Loucy (cell line): ENCODE measurements around the gene AP1G2.
"Not testable (repeated sequence)": the region's sequence is repeated elsewhere in the genome, so short reads cannot be mapped to it uniquely, and the experiment has no call there.

Source experiments
- H2AFZ ChIP-seq: fragments of 200-600 bp; sonication (generic); 2 replicates; pipeline ENCODE4 v1.6.0; 2016; ENCODE audit warnings: antibody characterized with exemption, mild to moderate bottlenecking, low read length, moderate library complexity
- H3F3A ChIP-seq: fragments of 200-600 bp; 2 replicates; pipeline ENCODE4 v1.6.0; 2016; ENCODE audit warnings: antibody characterized with exemption, low read depth, mild to moderate bottlenecking
- H3K27me3 ChIP-seq: fragments of 200-600 bp; sonication (generic); 2 replicates; pipeline ENCODE4 v1.6.1; 2014; ENCODE audit warnings: low read length, mild to moderate bottlenecking; ENCODE audit not compliant: insufficient read depth, poor library complexity, severe bottlenecking
- H3K36me3 ChIP-seq: fragments of 200-600 bp; sonication (generic); 2 replicates; pipeline ENCODE4 v1.6.1; 2016; ENCODE audit warnings: low read length; ENCODE audit not compliant: insufficient read depth
- H3K4me1 ChIP-seq: fragments of 200-600 bp; sonication (generic); 2 replicates; pipeline ENCODE4 v1.5.1; 2014; ENCODE audit warnings: low read length, mild to moderate bottlenecking; ENCODE audit not compliant: insufficient read depth, poor library complexity, severe bottlenecking
- H3K4me2 ChIP-seq: fragments of 200-600 bp; sonication (generic); 2 replicates; pipeline ENCODE4 v1.6.0; 2014; ENCODE audit warnings: antibody characterized with exemption, low read length, low read depth, mild to moderate bottlenecking; ENCODE audit not compliant: poor library complexity, severe bottlenecking
- H3K4me3 ChIP-seq: fragments of 200-600 bp; sonication (generic); 2 replicates; pipeline ENCODE4 v1.5.1; 2014; ENCODE audit warnings: low read length, mild to moderate bottlenecking, mixed read lengths; ENCODE audit not compliant: poor library complexity, severe bottlenecking
- H3K79me2 ChIP-seq: fragments of 200-600 bp; sonication (generic); 2 replicates; pipeline ENCODE4 v1.6.1; 2014; ENCODE audit warnings: low read length; ENCODE audit not compliant: insufficient read depth
- H3K9ac ChIP-seq: fragments of 200-600 bp; sonication (generic); 2 replicates; pipeline ENCODE4 v1.6.0; 2014; ENCODE audit warnings: mild to moderate bottlenecking, low read depth, low read length, moderate library complexity; ENCODE audit not compliant: poor library complexity, severe bottlenecking
- H3K9me2 ChIP-seq: fragments of 200-600 bp; sonication (generic); replicated peaks from 2 replicates; pipeline ENCODE4 v1.6.1; 2016; ENCODE audit warnings: low read depth, low read length, mixed read lengths
- H3K9me3 ChIP-seq: fragments of 200-600 bp; sonication (generic); 2 replicates; pipeline ENCODE4 v1.6.1; 2014; ENCODE audit warnings: mild to moderate bottlenecking, antibody characterized with exemption, low read length, low read depth; ENCODE audit not compliant: insufficient read depth
- H4K20me1 ChIP-seq: fragments of 200-600 bp; sonication (generic); 2 replicates; pipeline ENCODE4 v1.6.0; 2014; ENCODE audit warnings: antibody characterized with exemption, low read length, mild to moderate bottlenecking; ENCODE audit not compliant: insufficient read depth, poor library complexity, severe bottlenecking
- CTCF ChIP-seq: fragments of 200-600 bp; sonication (generic); conservative IDR thresholded peaks from 2 replicates; pipeline ENCODE4 v1.5.1; 2014; ENCODE audit warnings: mild to moderate bottlenecking, antibody characterized with exemption, low read length
- EZH2phosphoT487 ChIP-seq: fragments of 200-600 bp; IDR thresholded peaks from 2 replicates; pipeline ENCODE4 v1.6.1; 2018; ENCODE audit warnings: antibody characterized with exemption, mild to moderate bottlenecking, moderate library complexity, borderline replicate concordance

Gene AP1G2

GRCh38 chr14:23538785-23539184, 28.8 kb downstream of the AP1G2 start:
- H3K4me3 ChIP-seq: no peak overlapping the region
- no peak overlapping the region for H3K9ac ChIP-seq

GRCh38 chr14:23538050-23538718, 29.4 kb downstream of the AP1G2 start:
- Histone ChIP-seq H4K20me1 (no peaks in the 10 kb centered on the region), H3K4me1 (no peaks in the 10 kb centered on the region), H3K27me3 (no peaks in the 10 kb centered on the region), H3K79me2 (no peaks in the 10 kb centered on the region), H3K9ac (no peak overlapping the region), H3K4me2 (no peak overlapping the region), H3F3A (no peaks in the 10 kb centered on the region), H3K36me3 (no peaks in the 10 kb centered on the region), H3K9me2 (no peaks in the 10 kb centered on the region), H3K9me3 (no peaks in the 10 kb centered on the region), H2AFZ (no peak overlapping the region), H3K4me3 (no peak overlapping the region)
- no peak for TF ChIP-seq EZH2phosphoT487
- TF ChIP-seq CTCF: no peak

More at GRCh38 chr14:23538785-23539184, 28.8 kb downstream of the AP1G2 start:
- no peaks in the 10 kb centered on the region for H3K27me3 ChIP-seq
- no peaks in the 10 kb centered on the region for H3K9me3 ChIP-seq
- TF ChIP-seq CTCF (no peak), EZH2phosphoT487 (no peak)
- no peaks in the 10 kb centered on the region for H3K9me2 ChIP-seq
- no peaks in the 10 kb centered on the region for H4K20me1 ChIP-seq
- H3K36me3 ChIP-seq: no peaks in the 10 kb centered on the region
- no peak overlapping the region for H3K4me2 ChIP-seq
- H3K4me1 ChIP-seq: no peaks in the 10 kb centered on the region
- H3F3A ChIP-seq: no peaks in the 10 kb centered on the region
- no peak overlapping the region for H2AFZ ChIP-seq
- H3K79me2 ChIP-seq: no peaks in the 10 kb centered on the region

- TF ChIP-seq EZH2phosphoT487: no peak
- no peak for TF ChIP-seq CTCF
- Histone ChIP-seq H3K36me3 (no peaks in the 10 kb centered on the region), H4K20me1 (no peaks in the 10 kb centered on the region), H3K9me2 (no peaks in the 10 kb centered on the region), H3K9ac (no peak overlapping the region), H3K4me1 (no peaks in the 10 kb centered on the region), H3F3A (no peaks in the 10 kb centered on the region), H2AFZ (no peak overlapping the region), H3K79me2 (no peaks in the 10 kb centered on the region), H3K4me3 (no peak overlapping the region), H3K4me2 (no peak overlapping the region), H3K9me3 (no peaks in the 10 kb centered on the region), H3K27me3 (no peaks in the 10 kb centered on the region)
Measured at GRCh38 chr14:23537351-23538049, 30.1 kb downstream of the AP1G2 start.

GRCh38 chr14:23536906-23537305, 30.7 kb downstream of the AP1G2 start:
- not testable (repeated sequence) for H3K9me3 ChIP-seq, H3K9me2 ChIP-seq, H3K4me3 ChIP-seq, H3K4me1 ChIP-seq, H3K79me2 ChIP-seq, H4K20me1 ChIP-seq, H3K9ac ChIP-seq, H3K4me2 ChIP-seq, H3K27me3 ChIP-seq, H3K36me3 ChIP-seq, H2AFZ ChIP-seq, H3F3A ChIP-seq
